GM19025 (cell line): ENCODE results near the gene SLC6A8.

Experiments used
- ATAC-seq: cut with Tn5 transposase; IDR thresholded peaks from one replicate; pipeline ENCODE4 v1.9.1; 2021; ENCODE audit warnings: mild to moderate bottlenecking, low read depth, moderate library complexity; ENCODE audit not compliant: unreplicated experiment

SLC6A8 gene

GRCh38 chrX:153687121-153688039 is at the start of gene SLC6A8:
TSS of gene SLC6A8 (plus strand) at chrX:153687926. CDS start at chrX:153688575, 649 bp downstream.
- ATAC-seq = no peak

GRCh38 chrX:153638041-153638371 is 49.7 kb upstream of the SLC6A8 start:
- ATAC-seq = no peak

- ATAC-seq = no peak
These were observed 49.1 kb upstream of the SLC6A8 start for GRCh38 chrX:153638436-153639176.

GRCh38 chrX:153639177-153640044 is 48.3 kb upstream of the SLC6A8 start:
- ATAC-seq = no peak

- no peak for ATAC-seq
These were observed 47.6 kb upstream of the SLC6A8 start for GRCh38 chrX:153640045-153640686.

- no peak for ATAC-seq
These were observed 46.8 kb upstream of the SLC6A8 start for GRCh38 chrX:153640736-153641575.

GRCh38 chrX:153641627-153642026 is 46.1 kb upstream of the SLC6A8 start:
- no peak for ATAC-seq

GRCh38 chrX:153642051-153642654 is 45.6 kb upstream of the SLC6A8 start:
- ATAC-seq = no peak

- ATAC-seq = no peak
These were observed 44.9 kb upstream of the SLC6A8 start for GRCh38 chrX:153642655-153643430.

- no peak for ATAC-seq
These were observed 44.0 kb upstream of the SLC6A8 start for GRCh38 chrX:153643431-153644351.

- no peak for ATAC-seq
These were observed 43.2 kb upstream of the SLC6A8 start for GRCh38 chrX:153644356-153645125.

GRCh38 chrX:153645151-153645550 is 42.6 kb upstream of the SLC6A8 start:
- no peak for ATAC-seq

- no peak for ATAC-seq
These were observed 41.7 kb upstream of the SLC6A8 start for GRCh38 chrX:153645921-153646488.

GRCh38 chrX:153646620-153647373 is 40.9 kb upstream of the SLC6A8 start, which contains the start of gene DUSP9:
TSS of gene DUSP9 (plus strand) at chrX:153647203. CDS start at chrX:153647954, 751 bp downstream.
- no peak for ATAC-seq
